ENCODE measurements around the gene CLCN3. TPM values are rescaled to one million over a fixed set of nuclear protein-coding genes. Genes with fewer than 3 reads are reported as not detected.
A peak's percentile ranks its signal among the peaks of the same experiment; 100 is the strongest.

The CLCN3 gene
- total and polyA plus RNA-seq, 2 of the 13 experiments (the other 11 are each of a cell fraction or from before 2014, with no cell fraction given) = 13.6 to 23.7 TPM

- TF ChIP-seq IKZF1 (IDR thresholded peaks at IDR 0.05) (no peak), SMC3 (IDR thresholded peaks at IDR 0.05; ENCODE audit: low read length) (peak; percentile 67), STAT5B (CRISPR knock-in tag; IDR thresholded peaks at IDR 0.05) (no peak), TFAP4 (IDR thresholded peaks at IDR 0.05; ENCODE audit: borderline replicate concordance, low read depth) (no peak), AGO1 (IDR thresholded peaks at IDR 0.05; ENCODE audit: low read depth, low read length, poor library complexity, severe bottlenecking) (no peak), PBX3 (CRISPR knock-in tag; IDR thresholded peaks at IDR 0.05; ENCODE audit: borderline replicate concordance) (no peak), ZNF83 (CRISPR knock-in tag; IDR thresholded peaks at IDR 0.05; ENCODE audit: borderline replicate concordance) (no peak), ZZZ3 (CRISPR knock-in tag; IDR thresholded peaks at IDR 0.05; ENCODE audit: borderline replicate concordance) (no peak), MLXIP (CRISPR knock-in tag; IDR thresholded peaks at IDR 0.05; ENCODE audit: borderline replicate concordance) (no peak), KDM5A (IDR thresholded peaks at IDR 0.05; ENCODE audit: borderline replicate concordance, low read length) (peak; percentile 41; the same call in 1 of the 2 replicates), ZNF460 (CRISPR knock-in tag; IDR thresholded peaks at IDR 0.05; ENCODE audit: borderline replicate concordance) (no peak), ZNF18 (CRISPR knock-in tag; IDR thresholded peaks at IDR 0.05; ENCODE audit: insufficient replicate concordance) (no peak), ZNF616 (CRISPR knock-in tag; IDR thresholded peaks at IDR 0.05; ENCODE audit: low read depth) (no peak), ZNF230 (CRISPR knock-in tag; IDR thresholded peaks at IDR 0.05) (no peak), DPF2 (CRISPR knock-in tag; IDR thresholded peaks at IDR 0.05; ENCODE audit: borderline replicate concordance, low read depth) (no peak), DR1 (CRISPR knock-in tag; IDR thresholded peaks at IDR 0.05) (no peak), ZBTB33 (CRISPR knock-in tag; IDR thresholded peaks at IDR 0.05) (no peak), RELA (CRISPR knock-in tag; IDR thresholded peaks at IDR 0.05) (no peak)
These were observed 7.2 kb upstream of the CLCN3 start (continued) for GRCh38 chr4:169612871-169613859.

Measured in HepG2 (cell line).